Large intestine (tissue), 3 donors: Measurements from ENCODE around the gene MYG1. TPM values are rescaled to one million over a fixed set of nuclear protein-coding genes. Genes with fewer than 3 reads are reported as not detected.
"Not testable (repeated sequence)": the region's sequence is repeated elsewhere in the genome, so short reads cannot be mapped to it uniquely, and the experiment has no call there.

Experiments
- DNase-seq, 2 donors: peaks; one replicate each; pipeline versions ENCODE4 v3.0.0 to v3.0.0-alpha.2; 2013
- H3K27ac ChIP-seq: one replicate; pipeline ENCODE4 v1.5.1; 2013; ENCODE audit warnings: low read length
- H3K27me3 ChIP-seq: 2 replicates; pipeline ENCODE4 v1.6.1; 2013; ENCODE audit warnings: low read length; ENCODE audit not compliant: control insufficient read depth, insufficient read depth
- H3K36me3 ChIP-seq: 2 replicates; pipeline ENCODE4 v1.6.1; 2013; ENCODE audit warnings: low read length; ENCODE audit not compliant: control insufficient read depth, insufficient read depth
- H3K4me1 ChIP-seq: one replicate; pipeline ENCODE4 v1.6.1; 2013; ENCODE audit warnings: low read length; ENCODE audit not compliant: control insufficient read depth, insufficient read depth
- H3K4me3 ChIP-seq: one replicate; pipeline ENCODE4 v1.5.1; 2013; ENCODE audit warnings: low read length
- H3K9me3 ChIP-seq: one replicate; pipeline ENCODE4 v1.6.1; 2013; ENCODE audit warnings: mild to moderate bottlenecking, low read depth, low read length, moderate library complexity; ENCODE audit not compliant: control insufficient read depth
- WGBS: methylation state at CpG from one replicate; pipeline ENCODE4 v1.1.5; 2013; ENCODE audit warnings: low lambda C conversion rate; ENCODE audit not compliant: insufficient coverage; 5-methylcytosine and 5-hydroxymethylcytosine counted together
- polyA plus RNA-seq: library from polyadenylated mRNA; unstranded; fragments of 120-200 nt; gene quantifications from one replicate; pipeline ENCODE4 v1.2.1, GENCODE V29; 2013

MYG1 gene
- polyA plus RNA-seq, 1 donor = 46.3 TPM

DNA sequence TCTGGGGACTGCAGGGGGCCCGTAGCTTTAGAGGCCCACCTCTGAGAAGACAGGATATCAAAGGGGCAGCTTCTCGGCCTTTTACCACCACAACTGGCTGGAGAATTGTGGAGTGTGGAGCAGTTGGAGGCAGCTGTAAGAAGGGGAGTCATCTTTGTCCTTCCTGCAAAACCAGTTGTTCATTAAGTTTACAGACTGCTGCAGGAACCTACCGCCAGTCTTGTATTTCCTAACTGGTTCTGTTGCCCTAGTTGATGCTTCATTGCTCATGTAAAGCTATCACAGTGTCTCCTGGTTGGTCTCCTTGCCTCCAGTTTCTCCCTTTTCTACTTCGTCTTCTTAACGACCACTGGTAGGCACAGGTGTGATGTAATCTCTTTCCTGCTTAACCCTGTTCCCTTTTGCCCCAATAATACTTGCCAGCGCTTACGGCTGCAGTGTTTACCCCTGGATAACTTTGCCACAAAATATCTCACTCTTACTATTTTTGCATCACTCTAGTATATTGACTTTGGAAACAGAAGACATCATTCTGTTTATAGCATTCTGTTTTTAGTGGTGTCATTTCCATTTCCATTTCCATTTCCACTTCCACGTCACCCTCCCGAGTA, 19.5 kb upstream of the MYG1 start:
- peaks cover 50% of the 10 kb centered on the region for H3K36me3 ChIP-seq
- H3K9me3 ChIP-seq = no peaks in the 10 kb centered on the region
- H3K27me3 ChIP-seq = no peaks in the 10 kb centered on the region
- H3K4me1 ChIP-seq = peaks cover 22% of the 10 kb centered on the region
- H3K27ac ChIP-seq = peak overlapping the region; percentile 59
- no peak for DNase-seq
- WGBS = 70% methylated on average over 5 of the region's 9 CpGs
- peak overlapping the region; percentile 49 for H3K4me3 ChIP-seq

GRCh38 chr12:53286448-53286847, 13.0 kb upstream of the MYG1 start:
- Histone ChIP-seq H3K4me3 (no peak overlapping the region), H3K27ac (no peak overlapping the region), H3K27me3 (no peaks in the 10 kb centered on the region), H3K4me1 (no peaks in the 10 kb centered on the region), H3K36me3 (peaks cover 74% of the 10 kb centered on the region), H3K9me3 (no peaks in the 10 kb centered on the region)
- DNase-seq = no peak
- WGBS = no CpG with 5 or more reads among the region's 9 CpGs

- peak; percentile 37 to 47 for DNase-seq
- H3K4me1 ChIP-seq = no peaks in the 10 kb centered on the region
- H3K36me3 ChIP-seq = peaks cover 75% of the 10 kb centered on the region
- no peaks in the 10 kb centered on the region for H3K27me3 ChIP-seq
- no peak overlapping the region for H3K4me3 ChIP-seq
- no peaks in the 10 kb centered on the region for H3K9me3 ChIP-seq
- no peak overlapping the region for H3K27ac ChIP-seq
- no CpG with 5 or more reads among the region's 11 CpGs for WGBS
These were observed 11.7 kb upstream of the MYG1 start for GRCh38 chr12:53287741-53288216.

GRCh38 chr12:53288322-53288721, 11.2 kb upstream of the MYG1 start:
- Histone ChIP-seq H3K27me3 (no peaks in the 10 kb centered on the region), H3K27ac (no peak overlapping the region), H3K4me3 (no peak overlapping the region), H3K9me3 (no peaks in the 10 kb centered on the region), H3K4me1 (no peaks in the 10 kb centered on the region), H3K36me3 (peaks cover 74% of the 10 kb centered on the region)
- WGBS = 100% methylated on average over 1 of the region's 6 CpGs
- no peak for DNase-seq

DNA sequence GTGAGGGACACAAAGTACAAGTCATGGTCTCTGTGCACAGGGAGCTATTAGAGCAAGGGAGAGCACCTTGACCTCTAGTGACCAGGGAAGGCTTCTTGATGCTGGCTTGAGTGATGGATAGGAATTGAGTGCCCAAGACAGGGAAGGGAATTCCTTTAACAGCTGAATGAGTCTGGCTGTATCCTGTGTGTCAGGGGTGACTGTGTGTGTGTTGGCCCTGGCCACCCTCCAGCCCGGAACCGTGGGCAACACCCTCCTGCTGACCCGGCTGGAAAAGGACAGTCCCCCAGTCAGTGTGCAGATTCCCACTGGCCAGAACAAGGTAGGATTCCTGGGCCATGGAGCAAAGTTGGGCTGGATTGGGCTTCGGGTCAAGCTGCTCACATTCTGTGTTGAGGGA, 9.6 kb upstream of the MYG1 start:
- H3K9me3 ChIP-seq = no peaks in the 10 kb centered on the region
- H3K4me1 ChIP-seq = peaks cover 3% of the 10 kb centered on the region
- WGBS = no CpG with 5 or more reads among the region's 4 CpGs
- H3K27ac ChIP-seq = no peak overlapping the region
- no peak for DNase-seq
- H3K27me3 ChIP-seq = no peaks in the 10 kb centered on the region
- peaks cover 63% of the 10 kb centered on the region for H3K36me3 ChIP-seq
- H3K4me3 ChIP-seq = no peak overlapping the region

DNA sequence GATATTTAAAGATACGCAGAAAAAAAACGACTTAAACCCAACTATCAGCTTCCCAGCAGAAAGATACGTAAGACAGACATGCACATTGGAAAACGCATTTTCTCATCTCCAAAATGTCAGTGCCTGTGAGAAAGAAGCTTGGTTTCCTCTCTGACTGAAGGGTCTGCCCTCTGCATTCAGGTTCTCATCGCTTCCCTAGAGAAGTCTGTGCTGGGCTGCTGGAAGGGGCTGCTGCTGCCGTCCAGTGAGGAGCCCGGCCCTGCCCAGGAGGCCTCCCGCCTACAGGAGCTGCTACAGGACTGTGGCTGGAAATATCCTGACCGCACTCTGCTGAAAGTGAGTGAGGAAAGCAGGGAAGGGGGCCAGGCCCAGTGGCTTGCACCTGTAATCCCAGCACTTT, 8.8 kb upstream of the MYG1 start:
- Histone ChIP-seq H3K4me1 (peaks cover 4% of the 10 kb centered on the region), H3K27ac (no peak overlapping the region), H3K27me3 (no peaks in the 10 kb centered on the region), H3K4me3 (no peak overlapping the region), H3K36me3 (peaks cover 58% of the 10 kb centered on the region), H3K9me3 (no peaks in the 10 kb centered on the region)
- WGBS = no CpG with 5 or more reads among the region's 9 CpGs
- DNase-seq = no peak

DNA sequence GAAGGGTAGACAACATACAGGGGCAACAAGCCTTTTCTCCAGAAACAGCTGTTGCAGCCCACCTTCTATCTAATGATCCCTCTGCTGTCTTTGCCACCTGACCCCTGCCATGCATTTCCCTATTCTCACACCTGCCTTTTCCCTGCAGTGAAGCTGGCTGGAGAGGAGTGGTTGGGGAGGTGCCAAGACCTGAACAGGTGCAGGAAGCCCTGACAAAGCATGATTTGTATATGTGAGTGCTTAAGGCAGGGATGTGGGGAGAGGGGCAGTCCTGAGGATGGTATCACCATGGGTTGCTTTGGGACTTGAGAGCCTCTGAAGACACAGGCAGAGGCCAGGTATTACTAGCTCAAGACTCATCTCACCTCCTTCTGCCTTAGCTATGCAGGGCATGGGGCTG, 7.1 kb upstream of the MYG1 start:
- H3K36me3 ChIP-seq = peaks cover 49% of the 10 kb centered on the region
- H3K4me1 ChIP-seq = peaks cover 9% of the 10 kb centered on the region
- no peaks in the 10 kb centered on the region for H3K27me3 ChIP-seq
- no peak overlapping the region for H3K27ac ChIP-seq
- H3K9me3 ChIP-seq = no peaks in the 10 kb centered on the region
- DNase-seq = no peak
- no peak overlapping the region for H3K4me3 ChIP-seq

DNA sequence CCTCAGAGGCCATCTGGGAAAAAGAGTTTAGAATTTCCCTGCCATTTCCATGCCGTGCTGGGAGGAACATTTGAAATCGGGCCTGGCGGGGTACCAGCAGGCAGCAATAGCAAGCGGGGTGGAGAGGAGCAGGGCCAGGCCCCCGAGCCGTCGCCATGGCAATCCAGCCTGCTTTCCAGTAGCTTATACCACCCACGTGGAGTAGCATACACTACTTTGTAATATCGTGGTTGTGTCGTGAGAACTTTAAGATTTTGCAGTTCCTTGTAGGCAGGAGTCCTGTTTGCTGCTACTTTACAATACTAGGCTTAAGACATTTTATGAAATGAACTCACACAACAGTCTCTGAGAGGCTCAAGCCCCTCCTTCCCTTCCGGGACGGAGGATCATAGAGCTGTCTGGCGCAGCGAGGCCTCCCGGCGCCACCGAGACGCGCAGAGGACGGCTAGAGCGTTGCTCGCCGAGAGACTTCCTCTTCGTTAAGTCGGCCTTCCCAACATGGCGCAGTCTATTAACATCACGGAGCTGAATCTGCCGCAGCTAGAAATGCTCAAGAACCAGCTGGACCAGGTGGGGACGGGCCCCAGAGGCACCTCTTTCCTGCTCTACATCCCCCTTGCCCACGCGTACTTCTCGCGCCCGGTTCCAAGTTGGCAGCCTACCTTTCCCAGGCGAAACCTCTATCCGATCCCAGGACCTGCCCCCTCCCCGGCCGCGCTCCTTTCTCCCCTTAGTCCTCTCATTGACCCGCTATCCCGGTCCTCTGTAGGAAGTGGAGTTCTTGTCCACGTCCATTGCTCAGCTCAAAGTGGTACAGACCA, 4.2 kb upstream of the MYG1 start, which contains the start of gene PFDN5:
PFDN5 (plus strand) TSS at position 473 of the 821 bp plus-strand sequence; CDS start at position 499, 26 bp downstream.
- DNase-seq = peak; percentile 93 to 94
- Histone ChIP-seq H3K36me3 (peaks cover 39% of the 10 kb centered on the region), H3K9me3 (no peaks in the 10 kb centered on the region), H3K27ac (peak within 1 kb of the TSS; percentile 63), H3K4me3 (peak within 1 kb of the TSS; percentile 62), H3K4me1 (peaks cover 15% of the 10 kb centered on the region), H3K27me3 (no peaks in the 10 kb centered on the region)
- WGBS = 0% methylated on average over 3 of the region's 42 CpGs

- H3K4me1 ChIP-seq = peaks cover 15% of the 10 kb centered on the region
- no peaks in the 10 kb centered on the region for H3K27me3 ChIP-seq
- WGBS = 0% methylated on average over 1 of the region's 12 CpGs
- H3K36me3 ChIP-seq = peaks cover 35% of the 10 kb centered on the region
- peak overlapping the region; percentile 62 for H3K4me3 ChIP-seq
- no peaks in the 10 kb centered on the region for H3K9me3 ChIP-seq
- no peak for DNase-seq
- H3K27ac ChIP-seq = peak overlapping the region; percentile 30
These were observed 3.6 kb upstream of the MYG1 start for GRCh38 chr12:53295891-53296219.

DNA sequence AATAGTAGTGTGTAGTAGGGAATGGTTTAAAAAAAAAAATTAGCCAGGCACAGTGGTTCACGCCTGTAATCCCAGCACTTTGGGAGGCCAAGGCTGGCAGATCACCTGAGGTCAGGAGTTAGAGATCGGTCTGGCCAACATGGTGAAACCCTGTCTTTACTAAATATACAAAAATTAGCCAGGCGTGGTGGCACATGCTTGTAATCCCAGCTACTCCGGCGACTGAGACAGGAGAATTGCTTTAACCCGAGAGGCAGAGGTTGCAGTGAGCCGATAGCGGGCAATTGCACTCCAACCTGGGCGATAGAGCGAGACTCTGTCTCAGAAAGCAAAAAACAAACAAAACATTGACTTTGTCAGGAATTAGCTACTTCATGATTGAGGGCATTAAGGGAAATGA, 2.4 kb upstream of the MYG1 start:
- H3K9me3 ChIP-seq, H3K27me3 ChIP-seq, DNase-seq, H3K27ac ChIP-seq, H3K4me3 ChIP-seq: not testable (repeated sequence)
- H3K36me3 ChIP-seq = peaks cover 34% of the 10 kb centered on the region
- no CpG with 5 or more reads among the region's 10 CpGs for WGBS
- H3K4me1 ChIP-seq = peaks cover 15% of the 10 kb centered on the region
